Measurements from ENCODE around the gene BARHL1.

GRCh38 chr9:132627106-132627505 lies 44.7 kb downstream of the BARHL1 start:
- TF ChIP-seq CTCF (CRISPR knock-in tag; IDR thresholded peaks at IDR 0.05), result no peak
- no peak for TF ChIP-seq REST (IDR thresholded peaks at IDR 0.05; ENCODE audit: borderline replicate concordance in 1 of 2, low read depth in 1 of 2, low read length in 2 of 2)
- no peak for TF ChIP-seq TFE3 (CRISPR knock-in tag; IDR thresholded peaks at IDR 0.05)
- no peak for TF ChIP-seq ARID2 (CRISPR knock-in tag; IDR thresholded peaks at IDR 0.05; ENCODE audit: borderline replicate concordance)

Data from HepG2 (cell line).